A549 (cell line): ENCODE results near the gene HOXA2. TPM values are rescaled to one million over a fixed set of nuclear protein-coding genes. Genes with fewer than 3 reads are reported as not detected.

Source experiments
- ATAC-seq, 2 experiments: fragments of 200-7000 bp in 1 of 2; fragments of >200 bp in 1 of 2; cut with Nextera tagmentation in 1 of 2; cut with Tn5 transposase in 1 of 2; 3 replicates each; pipeline versions ENCODE4 v1.8.0 to v1.9.1; 2018 to 2020; ENCODE audit warnings: mild to moderate bottlenecking in 1 of 2, moderate library complexity in 1 of 2
- CTCF ChIA-PET: fragments of 300-600 bp; sonication (Branson Sonifier 250); formaldehyde crosslinking; extraction: SDS; loops from one replicate; lab custom pipeline; 2021; ENCODE audit warnings: antibody characterized with exemption, inconsistent platforms; lab: Yijun Ruan, JAX
- POLR2A ChIA-PET: fragments of 350-600 bp; formaldehyde crosslinking; extraction: SDS; loops from one replicate; lab custom pipeline; 2021; ENCODE audit warnings: antibody characterized with exemption, inconsistent platforms; lab: Yijun Ruan, JAX
- DNase-seq, 2 experiments: peaks; one replicate each; pipeline versions ENCODE4 v3.0.0 to v3.0.0-alpha.2; 2011 to 2016; ENCODE audit warnings: low read depth in 1 of 2, low spot score in 1 of 2
- FAIRE-seq: peaks from 2 replicates; lab custom pipeline; 2011; peaks lifted over from hg19 to GRCh38; lab: Jason Lieb, UNC
- H3K27ac ChIP-seq, 2 experiments: fragments of >200 bp; sonication (Bioruptor Twin); formaldehyde crosslinking; 3 replicates each; pipeline ENCODE4 v1.5.1; 2016 to 2017
- H3K4me1 ChIP-seq: fragments of >200 bp; sonication (Bioruptor Twin); formaldehyde crosslinking; 3 replicates; pipeline ENCODE4 v1.6.1; 2016
- H3K4me2 ChIP-seq: fragments of >200 bp; sonication (Bioruptor Twin); formaldehyde crosslinking; 3 replicates; pipeline ENCODE4 v1.6.1; 2016
- H3K4me3 ChIP-seq: fragments of >200 bp; sonication (Bioruptor Twin); formaldehyde crosslinking; 3 replicates; pipeline ENCODE4 v1.5.1; 2016
- H3K9me3 ChIP-seq: fragments of >200 bp; sonication (Bioruptor Twin); formaldehyde crosslinking; 3 replicates; pipeline ENCODE4 v1.6.1; 2016
- BCL3 ChIP-seq: fragments of >200 bp; sonication (Bioruptor Twin); formaldehyde crosslinking; IDR thresholded peaks from 3 replicates; pipeline ENCODE4 v1.6.1; 2016
- BHLHE40 ChIP-seq: IDR thresholded peaks from 2 replicates; pipeline ENCODE4 v1.6.1; 2012; ENCODE audit warnings: low read depth, low read length, inconsistent platforms
- CEBPB ChIP-seq, 2 experiments: fragments of >200 bp in 1 of 2; sonication (Bioruptor Twin) in 1 of 2; formaldehyde crosslinking in 1 of 2; IDR thresholded peaks; 2 replicates each; pipeline ENCODE4 v1.6.1; 2012 to 2016
- E2F6 ChIP-seq: IDR thresholded peaks from 2 replicates; pipeline ENCODE4 v1.6.1; 2012; ENCODE audit warnings: low read depth, borderline replicate concordance
- EHF ChIP-seq: fragments of 250-450 bp; sonication (Bioruptor Pico); IDR thresholded peaks from 2 replicates; pipeline ENCODE4 v1.5.0; 2020; ENCODE audit warnings: mild to moderate bottlenecking
- ELK1 ChIP-seq: fragments of 150-350 bp; IDR thresholded peaks from 2 replicates; pipeline ENCODE4 v1.6.1; 2014; ENCODE audit warnings: low read depth, mild to moderate bottlenecking, low read length
- EP300 ChIP-seq, 2 experiments: fragments of >200 bp; sonication (Bioruptor Twin); formaldehyde crosslinking; IDR thresholded peaks; 2 replicates in 1 of 2; 3 replicates in 1 of 2; pipeline ENCODE4 v1.6.1; 2016 to 2017
- FOSL2 ChIP-seq, 2 experiments: fragments of 450-650 bp in 1 of 2; fragments of >200 bp in 1 of 2; sonication (Bioruptor Twin) in 1 of 2; formaldehyde crosslinking; IDR thresholded peaks; 2 replicates each; pipeline versions ENCODE4 v1.5.0 to v1.6.1; 2016 to 2020; ENCODE audit warnings: mild to moderate bottlenecking in 1 of 2, moderate library complexity in 1 of 2
- HES2 ChIP-seq: fragments of >200 bp; sonication (Bioruptor Twin); formaldehyde crosslinking; IDR thresholded peaks from 2 replicates; pipeline ENCODE4 v1.6.1; 2016
- KDM1A ChIP-seq: fragments of 200-600 bp; sonication (generic); IDR thresholded peaks from 2 replicates; pipeline ENCODE4 v1.6.1; 2016; ENCODE audit warnings: low read depth, mild to moderate bottlenecking
- KDM5A ChIP-seq: fragments of 200-600 bp; sonication (generic); IDR thresholded peaks from 2 replicates; pipeline ENCODE4 v1.6.1; 2016; ENCODE audit warnings: antibody characterized with exemption, mild to moderate bottlenecking
- MAX ChIP-seq: IDR thresholded peaks from 2 replicates; pipeline ENCODE4 v1.6.1; 2012
- MAZ ChIP-seq: fragments of 150-350 bp; IDR thresholded peaks from 2 replicates; pipeline ENCODE4 v1.6.1; 2014; ENCODE audit warnings: antibody characterized with exemption, low read depth, low read length, borderline replicate concordance
- MYC ChIP-seq: IDR thresholded peaks from 2 replicates; pipeline ENCODE4 v1.6.1; 2012; ENCODE audit warnings: mild to moderate bottlenecking, inconsistent platforms, low read length, improper control_type of control experiment, borderline replicate concordance
- NFE2L2 ChIP-seq: fragments of 150-350 bp; conservative IDR thresholded peaks from 2 replicates; pipeline ENCODE4 v1.6.1; 2014; ENCODE audit warnings: low read length
- NPAS2 ChIP-seq: fragments of 250-450 bp; sonication (Bioruptor Pico); IDR thresholded peaks from 2 replicates; pipeline ENCODE4 v1.8.0; 2022; ENCODE audit warnings: mild to moderate bottlenecking, moderate library complexity, borderline replicate concordance
- PBX3 ChIP-seq: IDR thresholded peaks from 2 replicates; pipeline ENCODE4 v1.6.1; 2012
- POLR2A ChIP-seq: IDR thresholded peaks from 2 replicates; pipeline ENCODE4 v1.6.1; 2012; ENCODE audit warnings: mild to moderate bottlenecking, low read length
- POLR2AphosphoS2 ChIP-seq: conservative IDR thresholded peaks from 2 replicates; pipeline ENCODE4 v1.6.1; 2012; ENCODE audit warnings: low read length, improper control_type of control experiment, inconsistent platforms
- RARB ChIP-seq: fragments of 250-450 bp; sonication (Bioruptor Pico); IDR thresholded peaks from 2 replicates; pipeline ENCODE4 v1.8.0; 2021; ENCODE audit warnings: mild to moderate bottlenecking, moderate library complexity
- RCOR1 ChIP-seq: fragments of 150-350 bp; IDR thresholded peaks from 2 replicates; pipeline ENCODE4 v1.6.1; 2014; ENCODE audit warnings: antibody characterized with exemption, low read length, low read depth
- REST ChIP-seq: fragments of 200-600 bp; sonication (generic); IDR thresholded peaks from 2 replicates; pipeline ENCODE4 v1.6.1; 2016; ENCODE audit warnings: antibody characterized with exemption, mild to moderate bottlenecking, moderate library complexity
- SREBF2 ChIP-seq: fragments of 450-650 bp; IDR thresholded peaks from 2 replicates; pipeline ENCODE4 v1.6.1; 2014; ENCODE audit warnings: mild to moderate bottlenecking, moderate library complexity
- WGBS: methylation state at CpG from one replicate; pipeline ENCODE4 v1.1.6; 2017; ENCODE audit errors: missing lambda C conversion rate; 5-methylcytosine and 5-hydroxymethylcytosine counted together
- polyA plus RNA-seq, 4 experiments: library from polyadenylated mRNA; depleted of rRNA in 3 of 4; stranded (reverse); fragments of >200 nt; fragmentation: RNase III in 1 of 4; extraction: RNeasy Plus Mini Kit Qiagen cat#74134 plus additional on column Dnase treatment in 1 of 4; gene quantifications; 2 replicates in 3 of 4; 3 replicates in 1 of 4; pipeline ENCODE4 v1.2.3, GENCODE V29; 2011 to 2017

HOXA2 gene
- polyA plus RNA-seq, 2 of the 4 experiments (the other 2 are of a cell fraction), result 1.3 to 2.1 TPM

- no peak for ATAC-seq
- no peak for DNase-seq
- Histone ChIP-seq H3K4me3 (no peak overlapping the region), H3K4me2 (0 out of 3 replicates have a peak overlapping the region, but pooled peaks have one; percentile 12), H3K27ac (no peak overlapping the region), H3K4me1 (peaks cover 10% of the 10 kb centered on the region; the same call in 2 of the 3 replicates), H3K9me3 (no peaks in the 10 kb centered on the region)
- POLR2A ChIA-PET, result no interaction called here
- WGBS, result 32% methylated on average over 3 of the region's 3 CpGs
- CTCF ChIA-PET, result interaction anchor here (1.4 to 1.7 kb wide), 4 partner anchors 9 to 70 kb away, joined by 3 to 5 read pairs (median 4); partner anchors contain the start of gene HOXA5
- TF ChIP-seq KDM1A (no peak), MAX (no peak), NFE2L2 (no peak), SREBF2 (no peak), E2F6 (no peak), BCL3 (no peak), REST (no peak), POLR2A (no peak), EP300 (IDR thresholded peaks at IDR 0.05) (no peak), BHLHE40 (no peak), RARB (CRISPR knock-in tag) (no peak)
- no peak for FAIRE-seq
Observed at GRCh38 chr7:27091105-27091504, 11.4 kb downstream of the HOXA2 start.

GRCh38 chr7:27088002-27088922, 14.2 kb downstream of the HOXA2 start:
- Histone ChIP-seq H3K9me3 (no peaks in the 10 kb centered on the region), H3K4me1 (peaks cover 4% of the 10 kb centered on the region; the same call in 2 of the 3 replicates), H3K27ac (no peak overlapping the region), H3K4me2 (no peak overlapping the region), H3K4me3 (no peak overlapping the region)
- DNase-seq (no peak), FAIRE-seq (no peak), ATAC-seq (no peak)
- WGBS, result 91% methylated on average over 59 of the region's 68 CpGs
- POLR2A ChIA-PET, result no interaction called here
- CTCF ChIA-PET, result interaction anchor here (1.1 to 1.9 kb wide), 2 partner anchors 22 to 236 kb away, joined by 3 to 4 read pairs; no protein-coding TSS in a partner anchor
- TF ChIP-seq FOSL2 (IDR thresholded peaks at IDR 0.05), result no peak
- TF ChIP-seq FOSL2 (CRISPR knock-in tag; IDR thresholded peaks at IDR 0.05), result no peak
- TF ChIP-seq RCOR1, result no peak
- TF ChIP-seq EP300 (IDR thresholded peaks at IDR 0.05), result no peak
- TF ChIP-seq SREBF2, result no peak
- TF ChIP-seq KDM5A, result no peak
- no peak for TF ChIP-seq ELK1
- no peak for TF ChIP-seq MAX
- TF ChIP-seq MYC, result no peak
- TF ChIP-seq RARB (CRISPR knock-in tag), result no peak
- TF ChIP-seq POLR2AphosphoS2, result no peak
- no peak for TF ChIP-seq CEBPB (IDR thresholded peaks at IDR 0.05)
- TF ChIP-seq HES2, result no peak
- TF ChIP-seq PBX3, result no peak
- no peak for TF ChIP-seq MAZ
- TF ChIP-seq NPAS2 (CRISPR knock-in tag), result no peak
- TF ChIP-seq EHF (CRISPR knock-in tag), result no peak
